CD4-positive, alpha-beta T cell (primary cell): ENCODE results near the gene CLINT1. TPM values are rescaled to one million over a fixed set of nuclear protein-coding genes. Genes with fewer than 3 reads are reported as not detected.

Experiments
- ATAC-seq: fragments of 200-7000 bp; cut with Tn5 transposase; one replicate; pipeline ENCODE4 v1.10.0; 2022; ENCODE audit warnings: mild to moderate bottlenecking; ENCODE audit not compliant: poor library complexity
- CTCF ChIA-PET: fragments of 350-600 bp; sonication (Branson Sonifier 250); formaldehyde crosslinking; loops from one replicate; lab custom pipeline; 2021; ENCODE audit warnings: antibody characterized with exemption, inconsistent platforms; lab: Charles Lee
- POLR2A ChIA-PET: fragments of 350-600 bp; sonication (Branson Sonifier 250); formaldehyde crosslinking; loops from one replicate; lab custom pipeline; 2021; ENCODE audit warnings: antibody characterized with exemption, inconsistent platforms; lab: Charles Lee
- DNase-seq, 14 experiments: peaks; one replicate each; pipeline ENCODE4 v3.0.0-alpha.2; 2013 to 2020; ENCODE audit warnings: mixed read lengths in 2 of 14
- H3K27ac ChIP-seq, 2 donors: one replicate each; pipeline versions ENCODE4 v1.5.1 to v1.7.0; 2013; ENCODE audit warnings: low read length in 2 of 2, low read depth in 1 of 2, mild to moderate bottlenecking in 1 of 2
- H3K27me3 ChIP-seq, 2 experiments: 1 replicate in 1 of 2; 2 replicates in 1 of 2; pipeline versions ENCODE4 v1.6.1 to v1.7.0; 2013; ENCODE audit warnings: low read length in 2 of 2, control low read depth in 1 of 2, mild to moderate bottlenecking in 1 of 2, moderate library complexity in 1 of 2; ENCODE audit not compliant: insufficient read depth in 2 of 2, control insufficient read depth in 1 of 2
- H3K36me3 ChIP-seq: one replicate; pipeline ENCODE4 v1.6.1; 2013; ENCODE audit warnings: low read length, control low read depth; ENCODE audit not compliant: insufficient read depth
- H3K4me1 ChIP-seq: one replicate; pipeline ENCODE4 v1.6.1; 2013; ENCODE audit warnings: low read length, control low read depth; ENCODE audit not compliant: insufficient read depth
- H3K4me3 ChIP-seq: one replicate; pipeline ENCODE4 v1.5.1; 2013; ENCODE audit warnings: mild to moderate bottlenecking, low read length, moderate library complexity
- H3K9me3 ChIP-seq, 2 experiments: 1 replicate in 1 of 2; 2 replicates in 1 of 2; pipeline versions ENCODE4 v1.6.1 to v1.7.0; 2013; ENCODE audit warnings: low read length in 2 of 2, mild to moderate bottlenecking in 2 of 2, control low read depth in 1 of 2, moderate library complexity in 1 of 2; ENCODE audit not compliant: control insufficient read depth in 1 of 2, insufficient read depth in 1 of 2
- H3K27ac Mint-ChIP-seq: one replicate; pipeline ENCODE4 v1.8.0; 2020; ENCODE audit warnings: mixed read lengths
- H3K27me3 Mint-ChIP-seq: one replicate; pipeline ENCODE4 v1.8.0; 2021; ENCODE audit warnings: mixed read lengths
- H3K36me3 Mint-ChIP-seq: one replicate; pipeline ENCODE4 v1.8.0; 2021; ENCODE audit warnings: low read depth, mixed read lengths
- H3K4me1 Mint-ChIP-seq: one replicate; pipeline ENCODE4 v1.8.0; 2021; ENCODE audit warnings: low read depth, mixed read lengths
- H3K4me3 Mint-ChIP-seq: one replicate; pipeline ENCODE4 v1.8.0; 2020; ENCODE audit warnings: mild to moderate bottlenecking, mixed read lengths
- H3K9me3 Mint-ChIP-seq: one replicate; pipeline ENCODE4 v1.8.0; 2020; ENCODE audit warnings: mixed read lengths
- intact Hi-C, 2 experiments: fragments of 100-400 bp; cut with DNase I in 1 of 2; cut with micrococcal nuclease in 1 of 2; formaldehyde crosslinking; loops; one replicate each; pipeline versions ENCODE4 v1.15.1 to v1.9.0; 2023 to 2025; cut with DNase I, micrococcal nuclease
- polyA plus RNA-seq, 2 donors: library from polyadenylated mRNA; unstranded; fragments of 120-200 nt; gene quantifications; one replicate each; pipeline ENCODE4 v1.2.1, GENCODE V29; 2013
- total RNA-seq, 174 experiments: library from RNA in 2 of 174; stranded (reverse) in 2 of 174; gene quantifications; one replicate each; pipeline ENCODE4 v1.2.3 and lab custom pipeline; 2021 to 2026
- TF ChIP-seq, protein P1 (sequence below): fragments of 200-600 bp; IDR thresholded peaks from one replicate; pipeline ENCODE4 v1.8.0; 2022; ENCODE audit warnings: antibody characterized with exemption, mild to moderate bottlenecking

The CLINT1 gene
- total RNA-seq (10 to 100 TPM; 89.9 to 91.3 TPM), total RNA-seq (lab: John Stamatoyannopoulos, UW) (81.0 to 220 (median 143) reads per million in 172 experiments)
- 70.6 TPM for polyA plus RNA-seq (2013, experiment 1 of 2)
- polyA plus RNA-seq (2013, experiment 2 of 2) = 88.2 TPM

DNA sequence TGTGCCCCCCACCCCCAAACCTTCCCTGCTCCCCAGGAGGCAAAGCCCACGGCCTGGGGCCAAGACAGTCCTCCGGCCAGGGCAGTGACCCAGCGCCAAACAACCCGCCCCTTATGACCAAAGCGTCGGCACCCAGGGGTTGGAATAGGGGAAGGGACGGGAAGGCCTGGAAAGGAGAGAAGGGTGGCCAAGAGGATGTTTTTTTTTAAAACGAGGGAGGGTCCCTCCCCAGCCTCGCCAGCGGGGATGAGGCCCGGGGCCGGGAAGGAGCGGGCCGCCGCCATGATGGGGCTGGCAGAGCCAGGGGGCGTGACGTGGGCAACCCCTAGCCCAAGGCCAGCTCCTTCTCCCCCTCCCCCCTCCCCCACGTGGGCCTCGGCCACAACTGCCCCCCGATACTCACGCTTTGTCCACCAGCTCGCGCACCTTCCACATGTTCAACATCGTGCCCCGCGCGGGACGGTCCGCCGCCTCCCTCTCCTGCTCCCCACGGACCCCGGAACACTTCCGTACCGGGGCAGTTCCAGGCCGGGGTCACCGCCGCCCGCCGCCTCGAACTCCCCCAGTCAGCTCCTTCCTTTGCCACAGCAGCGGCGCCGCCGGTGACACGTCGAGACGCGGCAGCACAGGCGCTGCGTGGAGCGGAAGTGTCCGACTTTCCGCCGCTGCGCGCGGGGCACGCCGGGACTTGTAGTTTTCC is at the start of gene CLINT1:
TSS of gene CLINT1 (minus strand) at position 619 of the 700 bp plus-strand sequence. CDS start at position 444, 175 bp downstream.
- H3K4me1 Mint-ChIP-seq = peaks cover 83% of the 10 kb centered on the region
- H3K9me3 ChIP-seq = no peaks in the 10 kb centered on the region
- POLR2A ChIA-PET = interaction anchor here (0.6 to 1.1 kb wide), 7 partner anchors 14 to 524 kb away, joined by 3 to 9 read pairs (median 3); partner anchors contain the start of gene THG1L
- DNase-seq = peak; percentile 78 to 94 (median 86)
- H3K27me3 Mint-ChIP-seq = no peaks in the 10 kb centered on the region
- peaks cover 2% of the 10 kb centered on the region for H3K36me3 ChIP-seq
- H3K4me3 Mint-ChIP-seq = peak within 1 kb of the TSS; percentile 99
- peaks cover 23% of the 10 kb centered on the region for H3K36me3 Mint-ChIP-seq
- peak within 1 kb of the TSS; percentile 84 for H3K4me3 ChIP-seq
- TF ChIP-seq, protein P1, sequence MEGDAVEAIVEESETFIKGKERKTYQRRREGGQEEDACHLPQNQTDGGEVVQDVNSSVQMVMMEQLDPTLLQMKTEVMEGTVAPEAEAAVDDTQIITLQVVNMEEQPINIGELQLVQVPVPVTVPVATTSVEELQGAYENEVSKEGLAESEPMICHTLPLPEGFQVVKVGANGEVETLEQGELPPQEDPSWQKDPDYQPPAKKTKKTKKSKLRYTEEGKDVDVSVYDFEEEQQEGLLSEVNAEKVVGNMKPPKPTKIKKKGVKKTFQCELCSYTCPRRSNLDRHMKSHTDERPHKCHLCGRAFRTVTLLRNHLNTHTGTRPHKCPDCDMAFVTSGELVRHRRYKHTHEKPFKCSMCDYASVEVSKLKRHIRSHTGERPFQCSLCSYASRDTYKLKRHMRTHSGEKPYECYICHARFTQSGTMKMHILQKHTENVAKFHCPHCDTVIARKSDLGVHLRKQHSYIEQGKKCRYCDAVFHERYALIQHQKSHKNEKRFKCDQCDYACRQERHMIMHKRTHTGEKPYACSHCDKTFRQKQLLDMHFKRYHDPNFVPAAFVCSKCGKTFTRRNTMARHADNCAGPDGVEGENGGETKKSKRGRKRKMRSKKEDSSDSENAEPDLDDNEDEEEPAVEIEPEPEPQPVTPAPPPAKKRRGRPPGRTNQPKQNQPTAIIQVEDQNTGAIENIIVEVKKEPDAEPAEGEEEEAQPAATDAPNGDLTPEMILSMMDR = no peak
- H3K4me1 ChIP-seq = peaks cover 40% of the 10 kb centered on the region
- no peaks in the 10 kb centered on the region for H3K27me3 ChIP-seq
- H3K9me3 Mint-ChIP-seq = no peaks in the 10 kb centered on the region
- peak within 1 kb of the TSS; percentile 81 to 89 for H3K27ac ChIP-seq
- peak within 1 kb of the TSS; percentile 94 for H3K27ac Mint-ChIP-seq
- peak; percentile 95 for ATAC-seq
- CTCF ChIA-PET = interaction anchor here (2.4 kb wide), 1 partner anchor 115 kb away, joined by 7 read pairs; the partner anchor contains the start of gene LSM11
- intact Hi-C loops = loop anchor here (5.0 to 10.0 kb wide), 5 partner anchors 111 to 1349 kb away; partner anchors contain the start of genes MED7 (in 1 of the 2), RNF145 (in 1 of the 2) and THG1L (in 1 of the 2)

DNA sequence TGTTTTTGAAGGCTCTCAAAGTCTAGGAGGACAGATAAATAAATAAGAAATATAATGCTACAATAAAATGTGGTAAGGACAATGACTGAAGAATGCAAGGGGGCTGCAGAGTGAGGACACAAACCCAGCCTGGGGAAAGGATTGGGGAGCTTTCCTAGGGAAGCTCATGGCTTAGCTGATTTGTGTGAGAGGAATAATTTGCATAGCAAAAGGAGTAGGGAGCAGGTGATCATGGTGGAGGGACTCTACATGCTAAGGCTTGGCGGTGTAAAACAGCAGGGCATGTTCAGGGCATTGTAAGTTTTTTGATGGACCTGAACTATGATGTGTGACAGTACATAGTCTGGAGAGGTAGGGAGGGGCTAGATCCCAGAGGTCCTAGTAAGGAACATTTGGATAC is 49.5 kb upstream of the CLINT1 start:
- Histone ChIP-seq H3K27me3 (no peaks in the 10 kb centered on the region), H3K27ac (no peak overlapping the region), H3K4me3 (no peak overlapping the region), H3K4me1 (no peaks in the 10 kb centered on the region), H3K36me3 (no peaks in the 10 kb centered on the region), H3K9me3 (no peaks in the 10 kb centered on the region)
- Mint-ChIP-seq H3K27ac (no peak overlapping the region), H3K9me3 (no peaks in the 10 kb centered on the region), H3K4me1 (no peaks in the 10 kb centered on the region), H3K36me3 (no peaks in the 10 kb centered on the region), H3K4me3 (no peak overlapping the region), H3K27me3 (no peaks in the 10 kb centered on the region)
- ChIA-PET CTCF (no interaction called here), POLR2A (no interaction called here)
- TF ChIP-seq, protein P1 = no peak
- DNase-seq (no peak), ATAC-seq (no peak)
- intact Hi-C loops = no loop called here

GRCh38 chr5:157907479-157907878 is 48.5 kb upstream of the CLINT1 start:
- Histone ChIP-seq H3K27me3 (no peaks in the 10 kb centered on the region), H3K4me3 (no peak overlapping the region), H3K27ac (no peak overlapping the region), H3K4me1 (no peaks in the 10 kb centered on the region), H3K9me3 (no peaks in the 10 kb centered on the region), H3K36me3 (no peaks in the 10 kb centered on the region)
- Mint-ChIP-seq H3K27me3 (no peaks in the 10 kb centered on the region), H3K4me1 (no peaks in the 10 kb centered on the region), H3K9me3 (no peaks in the 10 kb centered on the region), H3K27ac (no peak overlapping the region), H3K36me3 (no peaks in the 10 kb centered on the region), H3K4me3 (no peak overlapping the region)
- ChIA-PET POLR2A (no interaction called here), CTCF (no interaction called here)
- intact Hi-C loops = no loop called here
- TF ChIP-seq, protein P1 = no peak
- DNase-seq (no peak), ATAC-seq (no peak)
